SK-N-SH (cell line): ENCODE results near the gene ENOX1.

ENCODE experiments used
- ELF1 ChIP-seq: IDR thresholded peaks from 2 replicates; pipeline ENCODE4 v1.4.0; 2012
- EP300 ChIP-seq, 2 experiments: IDR thresholded peaks; 2 replicates each; pipeline versions ENCODE4 v1.4.0 to v1.6.1; 2012; ENCODE audit warnings: borderline replicate concordance in 1 of 2, low read depth in 1 of 2, low read length in 1 of 2
- FOXM1 ChIP-seq: IDR thresholded peaks from 2 replicates; pipeline ENCODE4 v1.4.0; 2012; ENCODE audit warnings: low read depth, mild to moderate bottlenecking
- TAF1 ChIP-seq: IDR thresholded peaks from 2 replicates; pipeline ENCODE4 v1.6.1; 2012; ENCODE audit warnings: low read depth, mild to moderate bottlenecking, low read length, moderate library complexity, borderline replicate concordance
- YY1 ChIP-seq: IDR thresholded peaks from 2 replicates; pipeline ENCODE4 v1.4.0; 2012; ENCODE audit warnings: low read depth, mild to moderate bottlenecking
- TF ChIP-seq, protein P1 (sequence below): fragments of 200-600 bp; sonication (generic); IDR thresholded peaks from 2 replicates; pipeline ENCODE4 v1.6.1; 2017; ENCODE audit warnings: antibody characterized with exemption, mild to moderate bottlenecking, moderate library complexity

GRCh38 chr13:43237616-43238015, 549.2 kb downstream of the ENOX1 start:
- TF ChIP-seq, protein P1, sequence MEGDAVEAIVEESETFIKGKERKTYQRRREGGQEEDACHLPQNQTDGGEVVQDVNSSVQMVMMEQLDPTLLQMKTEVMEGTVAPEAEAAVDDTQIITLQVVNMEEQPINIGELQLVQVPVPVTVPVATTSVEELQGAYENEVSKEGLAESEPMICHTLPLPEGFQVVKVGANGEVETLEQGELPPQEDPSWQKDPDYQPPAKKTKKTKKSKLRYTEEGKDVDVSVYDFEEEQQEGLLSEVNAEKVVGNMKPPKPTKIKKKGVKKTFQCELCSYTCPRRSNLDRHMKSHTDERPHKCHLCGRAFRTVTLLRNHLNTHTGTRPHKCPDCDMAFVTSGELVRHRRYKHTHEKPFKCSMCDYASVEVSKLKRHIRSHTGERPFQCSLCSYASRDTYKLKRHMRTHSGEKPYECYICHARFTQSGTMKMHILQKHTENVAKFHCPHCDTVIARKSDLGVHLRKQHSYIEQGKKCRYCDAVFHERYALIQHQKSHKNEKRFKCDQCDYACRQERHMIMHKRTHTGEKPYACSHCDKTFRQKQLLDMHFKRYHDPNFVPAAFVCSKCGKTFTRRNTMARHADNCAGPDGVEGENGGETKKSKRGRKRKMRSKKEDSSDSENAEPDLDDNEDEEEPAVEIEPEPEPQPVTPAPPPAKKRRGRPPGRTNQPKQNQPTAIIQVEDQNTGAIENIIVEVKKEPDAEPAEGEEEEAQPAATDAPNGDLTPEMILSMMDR = no peak
- TF ChIP-seq YY1 = no peak
- no peak for TF ChIP-seq EP300 (IDR thresholded peaks at IDR 0.05; ENCODE audit: borderline replicate concordance in 1 of 2, low read depth in 1 of 2, low read length in 1 of 2)
- TF ChIP-seq FOXM1 = no peak
- TF ChIP-seq ELF1 = no peak
- no peak for TF ChIP-seq TAF1
